Measurements from ENCODE around the gene CARMIL1. TPM values are rescaled to one million over a fixed set of nuclear protein-coding genes. Genes with fewer than 3 reads are reported as not detected.
A peak's percentile ranks its signal among the peaks of the same experiment; 100 is the strongest.

The CARMIL1 gene
- total RNA-seq, 1 experiment from 2014 or later = 25.9 TPM

DNA sequence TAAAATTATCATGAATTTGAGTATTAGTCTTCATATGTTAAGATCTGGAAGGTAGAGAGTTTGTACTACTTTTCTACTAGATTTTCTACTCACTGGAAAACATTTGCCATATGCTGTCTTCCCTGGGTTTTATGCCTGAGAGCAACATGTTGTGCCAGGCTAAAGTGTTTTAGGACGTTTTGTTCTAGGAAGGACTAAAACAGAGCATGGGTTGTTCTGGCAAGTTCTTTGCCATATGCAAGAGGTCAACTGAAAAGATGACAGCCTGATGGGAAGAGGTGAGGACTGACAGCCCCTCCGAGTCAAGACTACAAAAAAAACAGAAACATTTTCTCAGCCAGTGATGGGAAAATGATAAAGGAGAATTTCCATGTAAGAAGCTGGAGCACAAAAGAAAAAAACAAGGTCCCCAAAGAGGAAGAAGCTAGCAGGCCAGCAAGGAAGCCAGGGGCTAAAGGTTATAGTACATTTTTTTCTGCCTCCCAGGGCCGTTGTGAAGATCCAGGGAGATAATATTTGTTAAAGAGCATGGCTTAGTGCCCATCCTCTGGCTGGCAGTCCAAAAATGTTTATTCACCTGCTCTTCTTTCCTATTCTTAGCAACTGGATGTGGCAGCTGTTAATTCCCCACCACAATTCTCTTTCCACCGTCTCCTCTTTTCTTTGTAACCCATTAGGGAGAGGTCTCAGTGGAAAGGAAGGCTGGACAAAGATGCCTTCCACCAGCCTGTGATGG lies 380.6 kb downstream of the CARMIL1 start:
- CTCF ChIA-PET = no interaction called here
- Histone ChIP-seq H3K9me3 (no peaks in the 10 kb centered on the region), H3K36me3 (ENCODE audit: control insufficient read depth, insufficient read depth, low read length) (no peaks in the 10 kb centered on the region), H3K4me3 (ENCODE audit: low read depth, low read length) (no peak overlapping the region), H3K4me1 (peaks cover 5% of the 10 kb centered on the region; the same call in 1 of the 2 replicates), H3K27me3 (replicated peaks; ENCODE audit: control insufficient read depth, insufficient read depth, low read length) (no peaks in the 10 kb centered on the region)
- intact Hi-C loops (cut with micrococcal nuclease; ENCODE audit: unreplicated experiment) = no loop called here
- Mint-ChIP-seq H3K36me3 (ENCODE audit: insufficient read depth, unreplicated experiment) (no peaks in the 10 kb centered on the region), H3K27ac (ENCODE audit: unreplicated experiment) (no peak overlapping the region), H3K27me3 (ENCODE audit: insufficient read depth, unreplicated experiment) (no peaks in the 10 kb centered on the region), H3K4me3 (ENCODE audit: unreplicated experiment) (no peak overlapping the region), H3K9me3 (ENCODE audit: unreplicated experiment) (no peaks in the 10 kb centered on the region), H3K4me1 (ENCODE audit: low read depth, unreplicated experiment) (peaks cover under 1% of the 10 kb centered on the region)
- no TSS peak for BruUV-seq (replicated peaks)
- POLR2A ChIA-PET = no interaction called here
- TF ChIP-seq, protein P1, sequence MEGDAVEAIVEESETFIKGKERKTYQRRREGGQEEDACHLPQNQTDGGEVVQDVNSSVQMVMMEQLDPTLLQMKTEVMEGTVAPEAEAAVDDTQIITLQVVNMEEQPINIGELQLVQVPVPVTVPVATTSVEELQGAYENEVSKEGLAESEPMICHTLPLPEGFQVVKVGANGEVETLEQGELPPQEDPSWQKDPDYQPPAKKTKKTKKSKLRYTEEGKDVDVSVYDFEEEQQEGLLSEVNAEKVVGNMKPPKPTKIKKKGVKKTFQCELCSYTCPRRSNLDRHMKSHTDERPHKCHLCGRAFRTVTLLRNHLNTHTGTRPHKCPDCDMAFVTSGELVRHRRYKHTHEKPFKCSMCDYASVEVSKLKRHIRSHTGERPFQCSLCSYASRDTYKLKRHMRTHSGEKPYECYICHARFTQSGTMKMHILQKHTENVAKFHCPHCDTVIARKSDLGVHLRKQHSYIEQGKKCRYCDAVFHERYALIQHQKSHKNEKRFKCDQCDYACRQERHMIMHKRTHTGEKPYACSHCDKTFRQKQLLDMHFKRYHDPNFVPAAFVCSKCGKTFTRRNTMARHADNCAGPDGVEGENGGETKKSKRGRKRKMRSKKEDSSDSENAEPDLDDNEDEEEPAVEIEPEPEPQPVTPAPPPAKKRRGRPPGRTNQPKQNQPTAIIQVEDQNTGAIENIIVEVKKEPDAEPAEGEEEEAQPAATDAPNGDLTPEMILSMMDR (IDR thresholded peaks at IDR 0.05; ENCODE audit: insufficient read depth in 1 of 2, low read depth in 1 of 2, low read length in 1 of 2, severe bottlenecking in 1 of 2, unreplicated experiment in 1 of 2) = no peak
- DNase-seq = no peak

DNA sequence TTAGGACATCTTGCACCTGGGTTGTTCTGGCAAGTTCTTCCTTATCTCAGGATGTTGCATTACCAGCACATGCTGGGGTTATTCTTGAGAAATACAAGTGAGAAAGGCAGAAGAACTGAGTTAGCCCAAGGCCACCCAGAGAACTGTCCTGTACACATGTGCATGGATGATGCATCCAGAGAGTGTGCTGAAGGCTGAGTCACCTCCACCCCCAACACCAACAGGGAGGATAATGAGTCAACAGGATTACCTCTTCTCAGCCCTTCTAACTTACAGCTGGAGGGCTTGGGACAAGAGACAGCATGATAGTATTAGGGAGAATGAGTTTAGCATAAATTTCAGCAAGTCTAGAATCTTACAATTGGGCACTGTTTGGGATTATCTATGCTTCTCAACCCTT lies 381.3 kb downstream of the CARMIL1 start:
- POLR2A ChIA-PET = no interaction called here
- no peaks in the 10 kb centered on the region for H3K27me3 Mint-ChIP-seq (ENCODE audit: insufficient read depth, unreplicated experiment)
- H3K4me1 Mint-ChIP-seq (ENCODE audit: low read depth, unreplicated experiment) = no peaks in the 10 kb centered on the region
- Histone ChIP-seq H3K36me3 (ENCODE audit: control insufficient read depth, insufficient read depth, low read length) (no peaks in the 10 kb centered on the region), H3K9me3 (no peaks in the 10 kb centered on the region), H3K4me1 (peaks cover 5% of the 10 kb centered on the region; the same call in 1 of the 2 replicates), H3K4me3 (ENCODE audit: low read depth, low read length) (no peak overlapping the region), H3K27me3 (replicated peaks; ENCODE audit: control insufficient read depth, insufficient read depth, low read length) (no peaks in the 10 kb centered on the region)
- H3K27ac Mint-ChIP-seq (ENCODE audit: unreplicated experiment) = no peak overlapping the region
- TF ChIP-seq, protein P1 (IDR thresholded peaks at IDR 0.05; ENCODE audit: insufficient read depth in 1 of 2, low read depth in 1 of 2, low read length in 1 of 2, severe bottlenecking in 1 of 2, unreplicated experiment in 1 of 2) = no peak
- H3K9me3 Mint-ChIP-seq (ENCODE audit: unreplicated experiment) = no peaks in the 10 kb centered on the region
- intact Hi-C loops (cut with micrococcal nuclease; ENCODE audit: unreplicated experiment) = no loop called here
- DNase-seq = no peak
- no peak overlapping the region for H3K4me3 Mint-ChIP-seq (ENCODE audit: unreplicated experiment)
- no peaks in the 10 kb centered on the region for H3K36me3 Mint-ChIP-seq (ENCODE audit: insufficient read depth, unreplicated experiment)
- CTCF ChIA-PET = no interaction called here
- BruUV-seq (replicated peaks) = no TSS peak

DNA sequence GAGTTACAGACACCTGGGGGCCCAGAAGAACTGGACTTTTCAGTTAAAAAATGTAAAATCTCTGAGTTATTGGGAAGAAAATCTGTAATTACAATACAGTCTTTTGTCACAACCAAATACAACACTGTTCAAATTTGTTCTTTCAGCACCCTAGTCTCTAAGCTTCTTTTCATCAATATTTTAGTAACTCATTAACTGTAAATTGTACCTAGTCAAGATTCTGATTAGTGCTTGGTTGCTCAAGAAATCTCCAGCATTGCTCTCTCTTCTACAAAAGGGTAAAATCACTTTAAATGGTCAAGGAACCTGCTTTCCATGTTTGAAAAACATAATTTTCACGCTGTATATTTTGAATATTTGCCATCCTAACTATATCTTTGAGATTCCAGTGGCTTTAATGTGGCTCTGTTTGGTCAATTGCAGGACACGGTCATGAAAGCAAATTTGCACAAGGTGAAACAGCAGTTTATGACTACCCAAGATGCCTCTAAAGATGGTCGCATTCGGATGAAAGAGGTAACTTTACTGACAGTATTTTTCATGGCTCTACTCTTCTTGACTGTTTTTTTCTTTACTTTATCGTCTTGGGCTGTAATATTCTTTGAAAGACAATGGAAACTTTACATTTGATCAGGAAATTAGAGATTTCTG lies 382.1 kb downstream of the CARMIL1 start:
- no peak for DNase-seq
- CTCF ChIA-PET = no interaction called here
- Histone ChIP-seq H3K9me3 (no peaks in the 10 kb centered on the region), H3K36me3 (ENCODE audit: control insufficient read depth, insufficient read depth, low read length) (no peaks in the 10 kb centered on the region), H3K27me3 (replicated peaks; ENCODE audit: control insufficient read depth, insufficient read depth, low read length) (no peaks in the 10 kb centered on the region), H3K4me3 (ENCODE audit: low read depth, low read length) (peak overlapping the region; percentile 12; the same call in 1 of the 2 replicates), H3K4me1 (peaks cover 5% of the 10 kb centered on the region; the same call in 1 of the 2 replicates)
- Mint-ChIP-seq H3K4me3 (ENCODE audit: unreplicated experiment) (peak overlapping the region; percentile 52), H3K27ac (ENCODE audit: unreplicated experiment) (no peak overlapping the region), H3K36me3 (ENCODE audit: insufficient read depth, unreplicated experiment) (no peaks in the 10 kb centered on the region), H3K9me3 (ENCODE audit: unreplicated experiment) (no peaks in the 10 kb centered on the region), H3K27me3 (ENCODE audit: insufficient read depth, unreplicated experiment) (no peaks in the 10 kb centered on the region), H3K4me1 (ENCODE audit: low read depth, unreplicated experiment) (no peaks in the 10 kb centered on the region)
- no TSS peak for BruUV-seq (replicated peaks)
- TF ChIP-seq, protein P1 (IDR thresholded peaks at IDR 0.05; ENCODE audit: insufficient read depth in 1 of 2, low read depth in 1 of 2, low read length in 1 of 2, severe bottlenecking in 1 of 2, unreplicated experiment in 1 of 2) = no peak
- intact Hi-C loops (cut with micrococcal nuclease; ENCODE audit: unreplicated experiment) = loop anchor here (1.0 kb wide), 1 partner anchor 19 kb away; no protein-coding TSS in a partner anchor
- POLR2A ChIA-PET = no interaction called here

Measured in Caco-2 (cell line).